HepG2 (cell line): Measurements from ENCODE around the gene KCNIP4. TPM values are rescaled to one million over a fixed set of nuclear protein-coding genes. Genes with fewer than 3 reads are reported as not detected.

Source experiments
- ATAC-seq: fragments of 200-7000 bp; cut with Tn5 transposase; 3 replicates; pipeline ENCODE4 v1.9.1; 2020; ENCODE audit warnings: mild to moderate bottlenecking, moderate library complexity
- BruUV-seq: library from RNA; stranded (reverse); fragments of 400-500 nt; replicated peaks from 2 replicates; lab custom pipeline; 2021; lab: Mats Ljungman, UMichigan
- CTCF ChIA-PET: fragments of 300-600 bp; formaldehyde crosslinking; extraction: SDS; loops from one replicate; lab custom pipeline; 2021; ENCODE audit warnings: low total read pairs, inconsistent platforms, low intra/inter-chr PET ratio; lab: Yijun Ruan, JAX
- POLR2A ChIA-PET: fragments of 350-600 bp; sonication (Branson Sonifier 250); formaldehyde crosslinking; loops from one replicate; lab custom pipeline; 2020; ENCODE audit warnings: antibody characterized with exemption, inconsistent platforms; lab: Yijun Ruan, JAX
- DNase-seq: peaks from one replicate; pipeline ENCODE4 v3.0.0-alpha.2; 2015; ENCODE audit warnings: low spot score
- FAIRE-seq: peaks from 3 replicates; lab custom pipeline; 2011; peaks lifted over from hg19 to GRCh38; lab: Jason Lieb, UNC
- H2AFZ ChIP-seq: one replicate; pipeline ENCODE4 v1.6.1; 2011; ENCODE audit warnings: low read length, inconsistent platforms
- H3K27ac ChIP-seq: fragments of 300-600 bp; 3 replicates; pipeline ENCODE4 v1.8.0; 2011; ENCODE audit warnings: mixed run types, mild to moderate bottlenecking, mixed read lengths, low read length, inconsistent platforms; ENCODE audit not compliant: insufficient read depth; ENCODE audit errors: extremely low read length
- H3K27me3 ChIP-seq, 2 experiments: fragments of 200-600 bp in 1 of 2; 2 replicates in 1 of 2; 3 replicates in 1 of 2; pipeline versions ENCODE4 v1.6.0 to v1.8.0; 2011; ENCODE audit warnings: low read length in 2 of 2, mild to moderate bottlenecking in 2 of 2, moderate library complexity in 2 of 2, inconsistent platforms in 1 of 2; ENCODE audit not compliant: insufficient read depth in 2 of 2, control insufficient read depth in 1 of 2
- H3K36me3 ChIP-seq, 2 experiments: fragments of 200-600 bp in 1 of 2; replicated peaks in 1 of 2; 2 replicates in 1 of 2; 3 replicates in 1 of 2; pipeline versions ENCODE4 v1.5.1 to v1.8.0; 2011; ENCODE audit warnings: low read length in 2 of 2, inconsistent platforms in 1 of 2; ENCODE audit not compliant: insufficient read depth in 2 of 2, control insufficient read depth in 1 of 2
- H3K4me1 ChIP-seq: 2 replicates; pipeline ENCODE4 v1.5.1; 2012; ENCODE audit warnings: low read length, inconsistent platforms; ENCODE audit not compliant: insufficient read depth
- H3K4me2 ChIP-seq: 2 replicates; pipeline ENCODE4 v1.6.0; 2011; ENCODE audit warnings: low read depth, low read length, inconsistent platforms
- H3K4me3 ChIP-seq, 3 experiments: fragments of 200-600 bp in 1 of 3; sonication (generic), shearing (Covaris generic) in 1 of 3; replicated peaks in 1 of 3; 2 replicates each; pipeline ENCODE4 v1.5.1; 2011 to 2016; ENCODE audit warnings: low read length in 3 of 3, inconsistent platforms in 2 of 3, low read depth in 2 of 3, mild to moderate bottlenecking in 2 of 3, control low read depth in 1 of 3, mixed read lengths in 1 of 3; ENCODE audit not compliant: insufficient read depth in 1 of 3
- H3K79me2 ChIP-seq: one replicate; pipeline ENCODE4 v1.6.1; 2011; ENCODE audit warnings: low read length, inconsistent platforms; ENCODE audit not compliant: insufficient read depth
- H3K9ac ChIP-seq: 2 replicates; pipeline ENCODE4 v1.6.0; 2011; ENCODE audit warnings: mild to moderate bottlenecking, low read depth, low read length, inconsistent platforms; ENCODE audit not compliant: insufficient read depth
- H3K9me3 ChIP-seq: 2 replicates; pipeline ENCODE4 v1.5.1; 2012; ENCODE audit warnings: mild to moderate bottlenecking, low read length
- H4K20me1 ChIP-seq: 2 replicates; pipeline ENCODE4 v1.6.0; 2011; ENCODE audit warnings: inconsistent platforms, mild to moderate bottlenecking, low read length, moderate library complexity; ENCODE audit not compliant: insufficient read depth
- MTA3 ChIP-seq: sonication (generic); formaldehyde crosslinking; IDR thresholded peaks from 2 replicates; pipeline ENCODE4 v1.4.0; 2020; ENCODE audit warnings: missing genetic modification reagents
- MTERF4 ChIP-seq: sonication (generic); formaldehyde crosslinking; IDR thresholded peaks from 2 replicates; pipeline ENCODE4 v1.8.0; 2023; ENCODE audit warnings: mild to moderate bottlenecking, missing genetic modification reagents
- ZNF33A ChIP-seq: sonication (generic); formaldehyde crosslinking; IDR thresholded peaks from 2 replicates; pipeline ENCODE4 v1.5.1; 2020; ENCODE audit warnings: missing genetic modification reagents, mild to moderate bottlenecking, moderate library complexity, borderline replicate concordance
- ZNF484 ChIP-seq: sonication (generic); formaldehyde crosslinking; IDR thresholded peaks from 2 replicates; pipeline ENCODE4 v1.5.1; 2020; ENCODE audit warnings: mild to moderate bottlenecking, low read depth, missing genetic modification reagents, borderline replicate concordance
- ZNF7 ChIP-seq: IDR thresholded peaks from 2 replicates; pipeline ENCODE4 v1.6.1; 2016; ENCODE audit warnings: missing biosample characterization, missing genetic modification reagents
- ZNF737 ChIP-seq: sonication (generic); formaldehyde crosslinking; IDR thresholded peaks from 2 replicates; pipeline ENCODE4 v1.5.0; 2020; ENCODE audit warnings: missing genetic modification reagents, mild to moderate bottlenecking, borderline replicate concordance
- WGBS: methylation state at CpG from one replicate; pipeline ENCODE4 v1.1.6; 2017; ENCODE audit warnings: low lambda C conversion rate; 5-methylcytosine and 5-hydroxymethylcytosine counted together
- in situ Hi-C: cut with HindIII; loops from 2 replicates; pipeline ENCODE4 v1.10.0; 2017; ENCODE audit warnings: low pct_unique_long_range_greater_than_20kb; ENCODE audit not compliant: extremely low pct_ligation_motif_present
- intact Hi-C: fragments of 100-400 bp; cut with micrococcal nuclease; formaldehyde crosslinking; loops from one replicate; pipeline ENCODE4 v1.10.0; 2022; ENCODE audit not compliant: unreplicated experiment
- polyA plus RNA-seq, 8 experiments: library from polyadenylated mRNA; depleted of rRNA in 3 of 8; stranded (reverse) in 7 of 8; unstranded in 1 of 8; fragments of >200 nt; fragmentation: Illumina TruSeq in 4 of 8; extraction: Trizol in 4 of 8; gene quantifications; 2 replicates each; pipeline versions ENCODE4 v1.2.1 to v1.2.3, GENCODE V29; 2011 to 2016; ENCODE audit warnings: low read depth in 4 of 8, missing spikeins in 1 of 8, mixed read lengths in 1 of 8; ENCODE audit not compliant: insufficient read depth in 1 of 8
- total RNA-seq, 5 experiments: library from RNA; depleted of rRNA; stranded (reverse); fragments of >200 nt; fragmentation: Illumina TruSeq; extraction: Trizol; gene quantifications; 2 replicates each; pipeline ENCODE4 v1.2.3, GENCODE V29; 2016; ENCODE audit warnings: low read depth in 1 of 5
- TF ChIP-seq, protein P1 (sequence below): sonication (generic); formaldehyde crosslinking; IDR thresholded peaks from 2 replicates; pipeline ENCODE4 v1.8.1; 2023; ENCODE audit warnings: missing genetic modification reagents, mild to moderate bottlenecking, borderline replicate concordance
- TF ChIP-seq, protein P2 (sequence below): sonication (generic); formaldehyde crosslinking; IDR thresholded peaks from 2 replicates; pipeline ENCODE4 v1.4.0; 2020; ENCODE audit warnings: missing genetic modification reagents, borderline replicate concordance

The KCNIP4 gene
- total and polyA plus RNA-seq, 2 of the 13 experiments (the other 11 are each of a cell fraction or from before 2014, with no cell fraction given): 0.09 TPM; not detected in 1

DNA sequence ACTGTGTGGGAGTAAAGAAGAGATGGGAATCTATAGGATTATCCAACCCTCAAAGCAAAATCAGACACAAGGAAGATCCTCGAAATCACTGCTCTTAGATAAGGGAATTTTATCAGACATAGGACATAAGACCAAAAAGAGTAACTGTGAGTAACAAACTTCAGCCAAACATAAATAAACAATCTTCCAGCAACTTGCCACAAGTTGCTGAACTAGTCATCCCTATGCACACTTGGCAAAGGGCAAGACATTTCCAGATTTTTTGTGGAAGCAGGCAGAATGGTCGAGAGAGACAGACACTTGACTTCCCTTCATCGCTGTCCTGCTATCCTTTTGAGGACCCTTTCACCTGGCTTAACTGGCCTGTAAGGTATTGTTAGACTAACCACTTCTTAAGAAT lies 89.6 kb downstream of the KCNIP4 start (continued):
- TF ChIP-seq MTERF4 (CRISPR knock-in tag): no peak
- TF ChIP-seq, protein P1, sequence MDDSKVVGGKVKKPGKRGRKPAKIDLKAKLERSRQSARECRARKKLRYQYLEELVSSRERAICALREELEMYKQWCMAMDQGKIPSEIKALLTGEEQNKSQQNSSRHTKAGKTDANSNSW (CRISPR knock-in tag): no peak

- H4K20me1 ChIP-seq: no peaks in the 10 kb centered on the region
- DNase-seq (no peak), FAIRE-seq (no peak), ATAC-seq (no peak)
- TF ChIP-seq ZNF7 (no peak), ZNF484 (CRISPR knock-in tag) (no peak), ZNF33A (CRISPR knock-in tag) (no peak), MTA3 (CRISPR knock-in tag) (no peak), ZNF737 (CRISPR knock-in tag) (no peak)
- TF ChIP-seq, protein P2, sequence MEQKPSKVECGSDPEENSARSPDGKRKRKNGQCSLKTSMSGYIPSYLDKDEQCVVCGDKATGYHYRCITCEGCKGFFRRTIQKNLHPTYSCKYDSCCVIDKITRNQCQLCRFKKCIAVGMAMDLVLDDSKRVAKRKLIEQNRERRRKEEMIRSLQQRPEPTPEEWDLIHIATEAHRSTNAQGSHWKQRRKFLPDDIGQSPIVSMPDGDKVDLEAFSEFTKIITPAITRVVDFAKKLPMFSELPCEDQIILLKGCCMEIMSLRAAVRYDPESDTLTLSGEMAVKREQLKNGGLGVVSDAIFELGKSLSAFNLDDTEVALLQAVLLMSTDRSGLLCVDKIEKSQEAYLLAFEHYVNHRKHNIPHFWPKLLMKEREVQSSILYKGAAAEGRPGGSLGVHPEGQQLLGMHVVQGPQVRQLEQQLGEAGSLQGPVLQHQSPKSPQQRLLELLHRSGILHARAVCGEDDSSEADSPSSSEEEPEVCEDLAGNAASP (CRISPR knock-in tag): no peak
- no peak overlapping the region for H2AFZ ChIP-seq
- H3K27ac ChIP-seq: no peak overlapping the region
- no TSS peak for BruUV-seq
- no peaks in the 10 kb centered on the region for H3K36me3 ChIP-seq
- no peaks in the 10 kb centered on the region for H3K4me1 ChIP-seq
- 0 out of 2 replicates have a peak, but pooled peaks cover 5% of the 10 kb centered on the region for H3K9me3 ChIP-seq
- no peak overlapping the region for H3K9ac ChIP-seq
- H3K4me3 ChIP-seq: no peak overlapping the region
- ChIA-PET CTCF (no interaction called here), POLR2A (no interaction called here)
- H3K4me2 ChIP-seq: no peak overlapping the region
- H3K79me2 ChIP-seq: no peaks in the 10 kb centered on the region
- intact Hi-C loops (no loop called here), in situ Hi-C loops (no loop called here)
- WGBS: 22% methylated on average over 1 of the region's 2 CpGs
- no peaks in the 10 kb centered on the region for H3K27me3 ChIP-seq
Measured at GRCh38 chr4:21856754-21857153, 91.8 kb downstream of the KCNIP4 start.
